Hepatocyte (in vitro differentiated cells): ENCODE results near the gene HNRNPF. TPM values are rescaled to one million over a fixed set of nuclear protein-coding genes. Genes with fewer than 3 reads are reported as not detected.

ENCODE experiments used
- DNase-seq: peaks from one replicate; pipeline ENCODE4 v3.0.0-alpha.2; 2016; ENCODE audit warnings: low spot score
- H2AFZ ChIP-seq: fragments of 200-600 bp; sonication (generic); 2 replicates; pipeline ENCODE4 v1.6.0; 2016; ENCODE audit warnings: antibody characterized with exemption, mild to moderate bottlenecking
- H3K27ac ChIP-seq: fragments of 200-600 bp; sonication (generic); 2 replicates; pipeline ENCODE4 v1.5.1; 2016; ENCODE audit warnings: mild to moderate bottlenecking
- H3K27me3 ChIP-seq: fragments of 200-600 bp; sonication (generic); 2 replicates; pipeline ENCODE4 v1.6.1; 2016
- H3K36me3 ChIP-seq: fragments of 200-600 bp; sonication (generic); replicated peaks from 2 replicates; pipeline ENCODE4 v1.5.1; 2016; ENCODE audit warnings: low read depth; ENCODE audit not compliant: insufficient read depth
- H3K4me1 ChIP-seq: fragments of 200-600 bp; sonication (generic); 2 replicates; pipeline ENCODE4 v1.5.1; 2016; ENCODE audit warnings: mild to moderate bottlenecking, moderate library complexity; ENCODE audit not compliant: insufficient read depth
- H3K4me2 ChIP-seq: fragments of 200-600 bp; sonication (generic); 2 replicates; pipeline ENCODE4 v1.6.0; 2016
- H3K4me3 ChIP-seq: fragments of 200-600 bp; sonication (generic); 2 replicates; pipeline ENCODE4 v1.5.1; 2016; ENCODE audit warnings: mild to moderate bottlenecking
- H3K79me2 ChIP-seq: fragments of 200-600 bp; sonication (generic); 2 replicates; pipeline ENCODE4 v1.6.0; 2017; ENCODE audit warnings: mild to moderate bottlenecking
- H3K9me2 ChIP-seq: fragments of 200-600 bp; sonication (generic); replicated peaks from 2 replicates; pipeline ENCODE4 v1.6.0; 2017; ENCODE audit warnings: mild to moderate bottlenecking; ENCODE audit not compliant: insufficient read depth
- H3K9me3 ChIP-seq: fragments of 200-600 bp; sonication (generic); 2 replicates; pipeline ENCODE4 v1.5.1; 2016; ENCODE audit warnings: low read depth, mild to moderate bottlenecking
- H4K20me1 ChIP-seq: fragments of 200-600 bp; sonication (generic); 2 replicates; pipeline ENCODE4 v1.6.0; 2016; ENCODE audit warnings: mild to moderate bottlenecking; ENCODE audit not compliant: insufficient read depth, poor library complexity, severe bottlenecking
- CTCF ChIP-seq: fragments of 200-600 bp; sonication (generic); IDR thresholded peaks from 2 replicates; pipeline ENCODE4 v1.5.1; 2016; ENCODE audit warnings: antibody characterized with exemption, mild to moderate bottlenecking; ENCODE audit not compliant: poor library complexity
- EZH2 ChIP-seq: fragments of 200-600 bp; sonication (generic); IDR thresholded peaks from 2 replicates; pipeline ENCODE4 v1.6.1; 2016; ENCODE audit warnings: antibody characterized with exemption, mild to moderate bottlenecking, borderline replicate concordance
- EZH2phosphoT487 ChIP-seq: fragments of 200-600 bp; sonication (generic); IDR thresholded peaks from one replicate; pipeline ENCODE4 v1.6.1; 2018; ENCODE audit warnings: antibody characterized with exemption, mild to moderate bottlenecking, low read depth, moderate library complexity; ENCODE audit not compliant: unreplicated experiment, severe bottlenecking
- WGBS: methylation state at CpG from one replicate; pipeline ENCODE4 v1.1.6; 2016; ENCODE audit warnings: low lambda C conversion rate; ENCODE audit errors: missing lambda C conversion rate; 5-methylcytosine and 5-hydroxymethylcytosine counted together
- polyA plus RNA-seq: library from polyadenylated mRNA; unstranded; fragments of >200 nt; fragmentation: Nextera tagmentation; extraction: Ambion mirVana; gene quantifications from 2 replicates; pipeline ENCODE4 v1.2.1, GENCODE V29; 2016
- total RNA-seq: library from RNA; depleted of rRNA; stranded (reverse); fragments of >200 nt; gene quantifications from 2 replicates; pipeline ENCODE4 v1.2.3, GENCODE V29; 2014

HNRNPF gene
- total and polyA plus RNA-seq, 2 experiments from 2014 or later = 134 to 217 TPM

- no peaks in the 10 kb centered on the region for H3K36me3 ChIP-seq
- TF ChIP-seq CTCF (no peak), EZH2phosphoT487 (no peak), EZH2 (no peak)
- H2AFZ ChIP-seq = peak overlapping the region; percentile 90
- H3K27me3 ChIP-seq = no peaks in the 10 kb centered on the region
- H3K27ac ChIP-seq = peak overlapping the region; percentile 99
- no peak for DNase-seq
- no peaks in the 10 kb centered on the region for H3K79me2 ChIP-seq
- H3K9me2 ChIP-seq = no peaks in the 10 kb centered on the region
- H3K4me1 ChIP-seq = peaks cover 14% of the 10 kb centered on the region
- no peaks in the 10 kb centered on the region for H4K20me1 ChIP-seq
- peak overlapping the region; percentile 27 for H3K4me3 ChIP-seq
- H3K9me3 ChIP-seq = no peaks in the 10 kb centered on the region
- 87% methylated on average over 18 of the region's 18 CpGs for WGBS
- H3K4me2 ChIP-seq = peak overlapping the region; percentile 88
Observed at GRCh38 chr10:43419997-43420368, 11.0 kb upstream of the HNRNPF start.

GRCh38 chr10:43417950-43418768 is 9.2 kb upstream of the HNRNPF start:
- no peak overlapping the region for H3K27ac ChIP-seq
- no peaks in the 10 kb centered on the region for H3K9me2 ChIP-seq
- no peak overlapping the region for H3K4me2 ChIP-seq
- no peak overlapping the region for H3K4me3 ChIP-seq
- peaks cover 14% of the 10 kb centered on the region for H3K4me1 ChIP-seq
- H4K20me1 ChIP-seq = no peaks in the 10 kb centered on the region
- H3K79me2 ChIP-seq = no peaks in the 10 kb centered on the region
- 79% methylated on average over 14 of the region's 14 CpGs for WGBS
- no peak for DNase-seq
- no peaks in the 10 kb centered on the region for H3K9me3 ChIP-seq
- TF ChIP-seq EZH2 = no peak
- TF ChIP-seq EZH2phosphoT487 = no peak
- TF ChIP-seq CTCF = no peak
- H2AFZ ChIP-seq = no peak overlapping the region
- no peaks in the 10 kb centered on the region for H3K36me3 ChIP-seq
- H3K27me3 ChIP-seq = no peaks in the 10 kb centered on the region

DNA sequence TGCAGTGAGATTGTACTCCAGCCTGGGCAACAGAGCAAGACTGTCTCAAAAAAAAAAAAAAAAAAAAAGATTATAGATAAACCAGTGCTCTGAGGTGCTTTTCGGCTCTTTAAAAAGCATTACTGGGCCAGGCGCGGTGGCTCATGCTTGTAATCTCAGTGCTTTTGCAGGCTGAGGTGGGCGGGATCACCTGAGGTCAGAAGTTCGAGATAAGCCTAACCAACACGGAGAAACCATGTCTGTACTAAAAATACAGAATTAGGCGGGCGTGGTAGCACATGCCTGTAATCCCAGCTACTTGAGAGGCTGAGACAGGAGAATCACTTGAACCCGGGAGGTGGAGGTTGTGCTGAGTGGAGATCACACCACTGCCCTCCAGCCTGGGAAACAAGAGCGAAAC is 6.6 kb upstream of the HNRNPF start:
- Histone ChIP-seq H3K4me1 (peaks cover 5% of the 10 kb centered on the region), H3K79me2 (no peaks in the 10 kb centered on the region), H3K36me3 (no peaks in the 10 kb centered on the region), H2AFZ (no peak overlapping the region), H3K9me2 (no peaks in the 10 kb centered on the region), H4K20me1 (no peaks in the 10 kb centered on the region), H3K27ac (no peak overlapping the region), H3K9me3 (no peaks in the 10 kb centered on the region), H3K4me3 (no peak overlapping the region), H3K4me2 (no peak overlapping the region), H3K27me3 (no peaks in the 10 kb centered on the region)
- no peak for TF ChIP-seq CTCF
- no peak for TF ChIP-seq EZH2phosphoT487
- TF ChIP-seq EZH2 = no peak
- no peak for DNase-seq
- WGBS = 67% methylated on average over 9 of the region's 10 CpGs
